Neuronal stem cell (in vitro differentiated cells): ENCODE measurements around the gene POC1B.

Experiments used
- DNase-seq: peaks from one replicate; pipeline ENCODE4 v3.0.0-alpha.2; 2013; ENCODE audit warnings: low spot score
- H2AFZ ChIP-seq: one replicate; pipeline ENCODE4 v1.6.1; 2013; ENCODE audit warnings: mild to moderate bottlenecking, low read length, inconsistent platforms
- H2AK5ac ChIP-seq: 2 replicates; pipeline ENCODE4 v1.6.1; 2013; ENCODE audit warnings: low read depth, mild to moderate bottlenecking, inconsistent platforms, low read length, moderate library complexity, mixed read lengths
- H2BK120ac ChIP-seq: 2 replicates; pipeline ENCODE4 v1.6.1; 2013; ENCODE audit warnings: low read depth, mild to moderate bottlenecking, inconsistent platforms, low read length, moderate library complexity, mixed read lengths
- H2BK12ac ChIP-seq: one replicate; pipeline ENCODE4 v1.6.1; 2013; ENCODE audit warnings: low read length, inconsistent platforms
- H2BK15ac ChIP-seq: 2 replicates; pipeline ENCODE4 v1.6.1; 2013; ENCODE audit warnings: mild to moderate bottlenecking, low read length, inconsistent platforms, mixed read lengths
- H2BK5ac ChIP-seq: one replicate; pipeline ENCODE4 v1.6.1; 2013; ENCODE audit warnings: inconsistent platforms, mild to moderate bottlenecking, low read length, moderate library complexity
- H3K14ac ChIP-seq: one replicate; pipeline ENCODE4 v1.6.1; 2013; ENCODE audit warnings: low read length, inconsistent platforms
- H3K18ac ChIP-seq: 2 replicates; pipeline ENCODE4 v1.6.1; 2013; ENCODE audit warnings: low read length, inconsistent platforms
- H3K23ac ChIP-seq: 2 replicates; pipeline ENCODE4 v1.6.1; 2013; ENCODE audit warnings: low read depth, mild to moderate bottlenecking, mixed read lengths, low read length, inconsistent platforms; ENCODE audit not compliant: poor library complexity
- H3K27ac ChIP-seq: replicated peaks from 3 replicates; pipeline ENCODE4 v1.5.1; 2013; ENCODE audit warnings: low read length, inconsistent platforms
- H3K27me3 ChIP-seq, 3 experiments: 2 replicates each; pipeline ENCODE4 v1.6.1; 2013; ENCODE audit warnings: low read length in 3 of 3, mild to moderate bottlenecking in 2 of 3, inconsistent platforms in 1 of 3, low read depth in 1 of 3, mixed read lengths in 1 of 3, moderate library complexity in 1 of 3; ENCODE audit not compliant: control insufficient read depth in 3 of 3, insufficient read depth in 3 of 3
- H3K36me3 ChIP-seq, 2 donors: replicated peaks in 1 of 2; 2 replicates each; pipeline ENCODE4 v1.6.1; 2013; ENCODE audit warnings: low read length in 2 of 2; ENCODE audit not compliant: control insufficient read depth in 2 of 2, insufficient read depth in 2 of 2
- H3K4ac ChIP-seq: 2 replicates; pipeline ENCODE4 v1.6.1; 2013; ENCODE audit warnings: inconsistent platforms, mild to moderate bottlenecking, low read length, moderate library complexity
- H3K4me1 ChIP-seq, 2 donors: 1 replicate in 1 of 2; 2 replicates in 1 of 2; pipeline ENCODE4 v1.6.1; 2013; ENCODE audit warnings: low read length in 2 of 2, low read depth in 1 of 2; ENCODE audit not compliant: control insufficient read depth in 2 of 2, insufficient read depth in 1 of 2
- H3K4me2 ChIP-seq: one replicate; pipeline ENCODE4 v1.6.1; 2013; ENCODE audit warnings: mild to moderate bottlenecking, low read length, inconsistent platforms; ENCODE audit not compliant: insufficient read depth, poor library complexity, severe bottlenecking
- H3K4me3 ChIP-seq, 2 donors: 2 replicates each; pipeline ENCODE4 v1.5.1; 2013; ENCODE audit warnings: low read length in 2 of 2, mild to moderate bottlenecking in 2 of 2, inconsistent platforms in 1 of 2, moderate library complexity in 1 of 2
- H3K79me1 ChIP-seq: one replicate; pipeline ENCODE4 v1.6.1; 2013; ENCODE audit warnings: low read depth, mild to moderate bottlenecking, inconsistent platforms, low read length, moderate library complexity
- H3K9ac ChIP-seq: one replicate; pipeline ENCODE4 v1.6.1; 2013; ENCODE audit warnings: mild to moderate bottlenecking, low read depth, low read length, inconsistent platforms; ENCODE audit not compliant: poor library complexity
- H3K9me3 ChIP-seq, 2 donors: replicated peaks in 1 of 2; 2 replicates each; pipeline versions ENCODE3 to v1.6.1; 2013; ENCODE audit warnings: low read length in 2 of 2, mild to moderate bottlenecking in 2 of 2, inconsistent platforms in 1 of 2, low read depth in 1 of 2, mixed read lengths in 1 of 2, moderate library complexity in 1 of 2; ENCODE audit not compliant: control insufficient read depth in 2 of 2, insufficient read depth in 1 of 2
- H4K8ac ChIP-seq: one replicate; pipeline ENCODE4 v1.6.1; 2013; ENCODE audit warnings: low read depth, mild to moderate bottlenecking, inconsistent platforms, low read length, moderate library complexity
- H4K91ac ChIP-seq: one replicate; pipeline ENCODE4 v1.6.1; 2013; ENCODE audit warnings: low read length, low read depth, mild to moderate bottlenecking, inconsistent platforms; ENCODE audit not compliant: poor library complexity
- whole genome bisulfite sequencing, 2 donors: extraction: QIAGEN DNeasy Blood & Tissue Kit; methylation state at CpG; one replicate each; pipeline ENCODE4 v1.1.7; 2013; ENCODE audit warnings: missing lambda C conversion rate in 2 of 2, mixed read lengths in 1 of 2; ENCODE audit not compliant: insufficient read length in 2 of 2, insufficient replicate concordance in 1 of 2; ENCODE audit errors: extremely low coverage in 2 of 2; 5-methylcytosine and 5-hydroxymethylcytosine counted together

The POC1B gene

DNA sequence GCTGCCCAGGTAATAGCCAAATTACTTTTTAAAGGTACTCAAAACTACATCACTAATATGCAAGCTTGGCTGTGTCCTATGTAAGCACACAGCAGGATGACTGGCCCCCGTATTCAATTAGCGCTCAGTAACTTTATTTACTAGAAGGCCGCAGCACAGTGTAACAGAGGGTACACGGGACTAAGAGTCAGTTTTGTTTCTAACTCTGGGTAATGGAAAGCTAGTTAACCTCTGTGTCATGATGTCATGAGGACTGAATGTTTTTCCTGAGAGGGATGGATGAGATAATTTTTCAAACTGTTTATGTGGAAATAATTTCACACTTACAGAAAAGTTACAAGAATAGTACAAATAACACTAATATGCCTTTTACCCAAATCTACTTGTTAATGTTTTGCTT lies 28.4 kb downstream of the POC1B start:
- Histone ChIP-seq H3K14ac (no peak overlapping the region), H3K4me2 (no peak overlapping the region), H3K79me1 (no peaks in the 10 kb centered on the region), H2BK120ac (no peak overlapping the region), H3K9me3 (no peaks in the 10 kb centered on the region), H2BK15ac (no peak overlapping the region), H3K36me3 (no peaks in the 10 kb centered on the region), H3K4ac (no peak overlapping the region), H3K27ac (no peak overlapping the region), H3K4me1 (no peaks in the 10 kb centered on the region), H2AFZ (no peak overlapping the region), H4K8ac (no peak overlapping the region), H2BK12ac (no peak overlapping the region), H4K91ac (no peak overlapping the region), H3K9ac (no peak overlapping the region), H3K27me3 (no peaks in the 10 kb centered on the region), H3K23ac (no peak overlapping the region), H3K18ac (no peak overlapping the region), H3K4me3 (no peak overlapping the region), H2BK5ac (no peak overlapping the region), H2AK5ac (no peak overlapping the region)
- no CpG with 5 or more reads among the region's 4 CpGs for WGBS, 2 donors
- no peak for DNase-seq

DNA sequence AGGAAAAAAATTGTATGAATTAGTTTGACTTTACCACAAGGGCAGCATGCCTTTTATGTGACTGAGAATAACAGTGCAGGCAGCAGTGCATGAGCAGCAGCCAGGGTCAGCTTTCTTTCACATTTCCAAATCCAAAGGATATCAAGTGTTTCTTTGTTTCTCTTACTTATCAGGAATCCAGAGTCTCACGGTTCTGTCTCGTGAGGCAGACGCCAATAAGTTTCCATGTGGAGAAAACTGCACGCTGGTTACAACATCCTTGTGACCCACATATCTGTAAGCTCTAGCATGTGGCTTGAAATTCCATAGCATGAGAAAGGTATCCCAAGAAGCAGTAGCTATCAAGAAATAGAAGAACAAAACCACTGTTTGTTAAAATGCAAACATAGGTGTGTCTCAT lies 28.8 kb downstream of the POC1B start:
- H2AK5ac ChIP-seq, result no peak overlapping the region
- no peak overlapping the region for H3K4ac ChIP-seq
- no peak overlapping the region for H2BK15ac ChIP-seq
- H4K8ac ChIP-seq, result no peak overlapping the region
- no peak overlapping the region for H3K4me2 ChIP-seq
- no peak overlapping the region for H3K27ac ChIP-seq
- H2BK5ac ChIP-seq, result no peak overlapping the region
- no peak overlapping the region for H4K91ac ChIP-seq
- no peak overlapping the region for H3K4me3 ChIP-seq
- no peaks in the 10 kb centered on the region for H3K9me3 ChIP-seq
- no peak overlapping the region for H2AFZ ChIP-seq
- no peak overlapping the region for H3K14ac ChIP-seq
- no peaks in the 10 kb centered on the region for H3K79me1 ChIP-seq
- H2BK120ac ChIP-seq, result no peak overlapping the region
- H3K27me3 ChIP-seq, result no peaks in the 10 kb centered on the region
- no CpG with 5 or more reads among the region's 4 CpGs for WGBS, 2 donors
- no peak overlapping the region for H3K9ac ChIP-seq
- H3K4me1 ChIP-seq, result no peaks in the 10 kb centered on the region
- H3K36me3 ChIP-seq, result no peaks in the 10 kb centered on the region
- no peak overlapping the region for H3K23ac ChIP-seq
- H3K18ac ChIP-seq, result no peak overlapping the region
- H2BK12ac ChIP-seq, result no peak overlapping the region
- no peak for DNase-seq

DNA sequence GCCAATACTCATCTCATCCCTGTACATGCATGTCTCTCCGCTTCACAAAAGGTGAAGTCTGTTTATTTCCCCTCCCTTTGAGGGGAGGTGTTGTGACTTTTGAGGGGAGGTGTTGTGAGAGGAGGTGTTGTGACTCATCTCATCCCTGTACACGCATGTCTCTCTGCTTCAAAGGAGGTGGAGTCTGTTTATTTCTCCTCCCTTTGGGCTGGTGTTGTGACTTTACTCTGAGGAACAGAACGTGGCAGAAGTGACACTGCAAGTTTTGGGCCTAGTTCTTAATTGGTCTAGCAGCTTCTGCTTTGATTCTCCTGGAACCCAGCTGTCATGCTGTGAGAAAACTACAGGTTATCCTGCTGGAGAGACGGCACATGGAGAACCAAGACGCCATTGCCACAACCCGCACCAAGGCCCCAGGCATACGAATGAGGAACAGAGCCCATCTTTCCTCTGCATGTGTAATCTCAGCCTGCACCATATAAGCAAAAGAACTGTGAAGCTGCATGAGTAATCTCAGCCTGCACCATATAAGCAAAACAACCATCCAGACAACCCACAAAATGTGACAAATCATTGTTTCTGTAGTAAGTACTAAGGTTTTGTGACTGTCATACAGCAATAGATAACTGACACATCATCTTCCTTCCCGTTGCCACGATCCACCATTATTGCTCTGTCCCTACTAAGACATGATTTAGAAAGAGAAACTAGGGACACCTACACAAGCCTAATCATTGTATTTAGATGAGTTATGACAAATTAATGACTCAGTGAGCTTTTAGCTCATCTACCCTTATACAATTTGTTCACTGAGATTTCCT lies 31.2 kb downstream of the POC1B start:
- no peaks in the 10 kb centered on the region for H3K79me1 ChIP-seq
- H3K27me3 ChIP-seq, result no peaks in the 10 kb centered on the region
- no peak overlapping the region for H2BK15ac ChIP-seq
- no peak overlapping the region for H2BK12ac ChIP-seq
- H3K9me3 ChIP-seq, result no peaks in the 10 kb centered on the region
- no peak overlapping the region for H2AK5ac ChIP-seq
- H3K14ac ChIP-seq, result no peak overlapping the region
- no peak overlapping the region for H2AFZ ChIP-seq
- no peak overlapping the region for H3K9ac ChIP-seq
- H3K4me3 ChIP-seq, result no peak overlapping the region
- no peak overlapping the region for H4K91ac ChIP-seq
- no CpG with 5 or more reads among the region's 9 CpGs for WGBS, 2 donors
- no peaks in the 10 kb centered on the region for H3K4me1 ChIP-seq
- H2BK120ac ChIP-seq, result no peak overlapping the region
- H3K18ac ChIP-seq, result no peak overlapping the region
- no peak overlapping the region for H3K4me2 ChIP-seq
- H3K4ac ChIP-seq, result no peak overlapping the region
- no peak for DNase-seq
- H3K23ac ChIP-seq, result no peak overlapping the region
- H4K8ac ChIP-seq, result no peak overlapping the region
- no peak overlapping the region for H2BK5ac ChIP-seq
- H3K27ac ChIP-seq, result no peak overlapping the region
- peaks cover 0 to 8% of the 10 kb centered on the region in 2 donors for H3K36me3 ChIP-seq

DNA sequence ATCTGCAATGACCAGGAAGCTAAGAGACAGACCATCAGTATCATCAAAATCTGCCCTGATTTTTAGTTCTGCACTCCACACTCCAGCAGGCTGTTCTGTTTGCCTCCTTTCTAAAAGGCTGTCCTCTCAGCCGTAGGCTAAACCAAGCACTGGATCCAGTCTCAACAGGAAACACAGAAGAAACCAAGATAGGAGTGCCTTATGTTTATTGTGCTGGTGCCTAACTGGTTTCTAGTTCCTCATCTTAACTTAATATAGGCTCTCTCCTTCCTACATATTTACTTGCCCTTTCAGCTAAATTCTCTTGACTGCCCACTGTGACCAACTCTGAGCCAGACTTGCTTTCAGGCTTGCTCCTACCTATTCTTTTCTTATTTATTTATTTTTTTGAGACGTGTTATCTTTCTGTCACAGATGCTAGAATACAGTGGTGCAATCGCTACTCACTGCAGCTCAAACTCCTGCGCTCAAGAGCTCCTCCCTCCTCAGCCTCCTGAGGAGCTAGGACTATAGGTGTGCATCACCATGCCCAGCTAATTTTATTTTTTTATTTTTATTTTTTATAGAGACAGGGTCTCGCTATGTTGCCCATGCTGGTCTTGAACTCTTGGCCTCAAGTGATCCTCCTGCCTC lies 32.1 kb downstream of the POC1B start:
- Histone ChIP-seq H3K4ac (no peak overlapping the region), H4K8ac (no peak overlapping the region), H3K23ac (no peak overlapping the region), H2AFZ (no peak overlapping the region), H4K91ac (no peak overlapping the region), H3K36me3 (peaks cover 1 to 16% of the 10 kb centered on the region in 2 donors), H3K9ac (no peak overlapping the region), H2BK12ac (no peak overlapping the region), H2BK5ac (no peak overlapping the region), H3K4me3 (no peak overlapping the region), H2AK5ac (no peak overlapping the region), H3K9me3 (no peaks in the 10 kb centered on the region), H3K18ac (no peak overlapping the region), H3K4me1 (no peaks in the 10 kb centered on the region), H2BK15ac (no peak overlapping the region), H2BK120ac (no peak overlapping the region), H3K4me2 (no peak overlapping the region), H3K27ac (no peak overlapping the region), H3K14ac (no peak overlapping the region), H3K27me3 (no peaks in the 10 kb centered on the region), H3K79me1 (no peaks in the 10 kb centered on the region)
- no CpG with 5 or more reads among the region's 5 CpGs for WGBS, 2 donors
- DNase-seq, result no peak
